HG03442 (cell line): ENCODE measurements around the gene PAPSS2.
"Not testable (repeated sequence)": the region's sequence is repeated elsewhere in the genome, so short reads cannot be mapped to it uniquely, and the experiment has no call there.

Experiments
- ATAC-seq: cut with Tn5 transposase; IDR thresholded peaks from one replicate; pipeline ENCODE4 v1.9.1; 2021; ENCODE audit warnings: mild to moderate bottlenecking, moderate library complexity; ENCODE audit not compliant: unreplicated experiment

Gene PAPSS2

GRCh38 chr10:87742992-87743610 is 83.4 kb downstream of the PAPSS2 start:
- not testable (repeated sequence) for ATAC-seq

GRCh38 chr10:87744606-87745005 is 84.9 kb downstream of the PAPSS2 start:
- no peak for ATAC-seq

GRCh38 chr10:87746911-87747310 is 87.2 kb downstream of the PAPSS2 start:
- ATAC-seq = no peak

DNA sequence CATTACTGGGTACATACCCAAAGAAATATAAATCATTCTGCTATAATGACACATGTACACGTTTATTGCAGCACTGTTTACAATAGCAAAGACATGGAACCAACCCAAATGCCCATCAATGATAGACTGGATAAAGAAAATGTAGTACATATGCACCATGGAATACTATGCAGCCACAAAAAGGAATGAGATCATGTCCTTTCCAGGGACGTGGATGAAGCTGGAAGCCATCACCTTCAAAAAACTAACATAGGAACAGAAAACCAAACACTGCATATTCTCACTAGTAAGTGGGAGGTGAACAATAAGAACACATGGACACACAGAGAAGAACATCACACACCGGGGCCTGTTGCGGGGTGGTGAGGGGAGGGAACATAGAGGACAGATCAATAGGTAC is 88.6 kb downstream of the PAPSS2 start:
- ATAC-seq = not testable (repeated sequence)

DNA sequence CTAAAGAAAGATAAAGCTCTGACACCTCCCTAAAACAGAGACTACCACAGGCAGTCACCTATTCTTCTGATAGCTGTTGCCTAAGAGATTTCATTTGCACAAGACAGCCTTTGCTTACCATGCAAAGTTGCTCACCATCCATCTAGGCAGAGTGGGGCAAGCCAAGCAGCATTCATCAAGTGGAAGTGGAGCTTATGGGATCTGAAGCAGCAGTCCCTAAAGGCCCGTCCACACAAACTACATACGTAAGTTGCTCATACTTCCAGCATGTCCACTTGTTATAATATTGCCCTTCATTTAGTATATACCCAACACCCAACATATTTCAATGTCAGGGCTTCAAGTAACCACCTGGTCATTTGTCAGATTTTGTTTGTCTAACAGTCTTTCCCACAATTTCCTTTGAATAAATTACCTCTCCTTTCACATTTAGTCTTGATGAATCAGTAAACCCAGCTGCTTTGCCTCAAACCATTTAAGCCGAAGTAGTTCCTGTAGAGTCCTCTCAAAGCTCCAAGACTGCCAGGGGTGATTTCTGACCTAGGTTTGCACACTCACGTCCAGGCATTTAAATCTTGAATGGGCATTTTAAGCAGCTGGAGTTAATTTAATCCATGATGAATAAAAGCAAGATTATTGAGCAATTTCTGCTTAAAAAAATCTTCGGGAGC is 90.5 kb downstream of the PAPSS2 start:
- ATAC-seq = no peak

DNA sequence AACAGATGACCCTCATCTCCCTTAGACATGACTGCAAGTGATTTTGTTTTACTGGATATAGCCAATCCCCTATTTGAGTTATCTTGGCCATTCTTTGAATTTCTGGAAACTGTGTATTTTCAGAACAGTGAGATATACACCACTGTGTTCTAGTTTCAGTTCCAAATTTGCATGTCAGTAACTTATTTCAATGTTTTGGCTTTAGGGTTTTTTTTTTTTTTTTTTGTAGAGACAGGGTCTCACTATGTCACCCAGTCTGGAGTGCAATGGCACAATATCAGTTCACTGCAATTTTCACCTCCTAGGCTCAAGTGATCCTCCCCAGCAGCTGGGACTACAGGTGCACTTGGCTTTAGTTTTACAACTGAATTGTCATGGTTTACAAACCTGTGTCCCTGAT is 91.1 kb downstream of the PAPSS2 start:
- ATAC-seq = no peak

DNA sequence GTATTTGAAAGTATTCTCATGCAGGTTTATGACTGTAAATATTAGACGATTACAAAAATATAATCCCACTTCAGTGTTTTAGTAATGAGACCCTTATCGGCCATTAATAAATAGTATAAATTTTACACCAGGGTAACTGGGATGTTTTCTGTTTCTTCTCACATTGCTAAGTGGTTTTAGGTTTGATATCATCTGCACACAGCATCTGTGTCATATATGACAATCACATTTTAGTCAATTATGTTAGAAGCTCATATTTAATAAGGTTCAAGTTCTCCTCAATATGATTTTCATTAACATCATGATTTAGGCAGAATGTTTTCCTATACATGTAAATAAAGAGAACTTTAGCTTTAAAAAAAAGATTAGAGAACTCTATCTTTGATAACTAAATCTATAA is 91.6 kb downstream of the PAPSS2 start:
- ATAC-seq = no peak

GRCh38 chr10:87752566-87752965 is 92.9 kb downstream of the PAPSS2 start:
- no peak for ATAC-seq

DNA sequence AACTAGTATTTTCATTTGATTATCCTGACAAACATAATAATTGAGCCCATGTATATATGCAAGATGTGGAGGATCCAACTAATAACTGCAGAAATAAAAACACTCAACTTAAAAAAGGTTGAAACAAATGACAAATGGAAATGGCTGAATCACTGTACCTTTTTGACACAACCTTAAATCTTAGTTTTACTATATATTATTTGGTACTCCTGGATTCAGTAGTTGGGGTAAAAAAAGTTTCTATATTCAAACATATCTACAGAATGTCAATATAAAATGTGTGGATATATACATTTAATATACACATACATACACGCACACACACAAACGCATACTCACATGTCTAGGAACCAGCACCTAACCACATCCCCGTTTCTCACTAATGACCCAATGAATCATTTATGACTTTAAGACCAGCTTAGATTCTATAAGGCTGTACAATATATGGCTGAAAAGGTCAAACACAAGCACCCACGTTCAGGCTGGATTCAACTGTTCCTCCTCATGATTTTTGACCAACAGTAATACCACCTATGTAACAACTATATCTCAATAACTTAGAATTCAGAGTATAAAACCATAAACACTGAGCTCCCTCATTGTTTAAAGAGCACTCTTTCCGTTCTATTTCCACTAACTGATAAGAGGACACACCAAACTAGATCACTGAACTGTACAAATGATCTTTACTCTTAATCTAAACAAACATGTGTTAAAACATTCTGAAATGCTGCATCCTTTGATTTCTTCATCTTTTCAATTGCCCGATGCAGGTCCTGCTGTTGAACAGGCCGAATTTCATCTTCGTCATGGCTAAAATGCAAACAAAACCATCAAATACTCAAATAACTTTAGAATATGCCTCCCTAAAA is 94.6 kb downstream of the PAPSS2 start:
- no peak for ATAC-seq

- ATAC-seq = no peak
These were observed 98.0 kb downstream of the PAPSS2 start for GRCh38 chr10:87757685-87758084.

GRCh38 chr10:87759551-87759950 is 99.9 kb downstream of the PAPSS2 start:
- ATAC-seq = no peak

GRCh38 chr10:87760195-87760905 is 100.7 kb downstream of the PAPSS2 start:
- no peak for ATAC-seq

DNA sequence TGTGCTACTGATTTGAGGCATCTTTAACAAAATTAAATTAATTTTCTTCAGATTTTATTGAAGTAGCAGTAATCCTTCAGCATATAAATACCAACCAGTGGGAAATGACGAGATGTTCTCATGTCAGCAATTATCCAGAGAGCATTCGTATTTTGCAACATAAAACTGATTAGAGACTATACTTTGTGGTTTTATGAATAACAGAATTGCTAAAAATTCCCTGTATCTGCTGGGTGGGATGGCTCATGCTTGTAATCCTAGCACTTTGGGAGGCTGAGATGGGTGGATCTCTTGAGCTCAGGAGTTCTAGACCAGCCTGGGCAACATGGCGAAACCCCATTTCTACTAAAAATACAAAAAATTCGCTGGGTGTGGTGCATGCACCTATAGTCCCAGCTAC is 101.5 kb downstream of the PAPSS2 start:
- no peak for ATAC-seq

DNA sequence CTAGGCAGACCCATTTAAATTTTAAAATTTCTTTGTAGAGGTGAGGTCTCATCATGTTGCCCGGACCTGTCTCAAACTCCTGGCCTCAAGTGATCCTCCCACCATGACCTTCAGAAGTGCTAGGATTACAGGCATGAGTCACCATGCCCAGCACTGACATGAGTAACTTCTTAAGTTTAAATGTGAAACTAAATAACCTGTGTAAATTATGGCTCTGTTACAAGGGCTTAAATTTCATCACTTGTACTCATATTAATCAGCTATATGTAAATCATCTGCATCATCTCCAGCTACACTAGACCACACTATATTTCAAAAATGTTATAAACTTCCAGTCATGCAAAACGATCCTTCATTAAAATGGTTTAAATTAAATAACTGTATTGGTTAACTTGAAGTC is 102.2 kb downstream of the PAPSS2 start:
- ATAC-seq = peak; percentile 87

GRCh38 chr10:87763086-87763861 is 103.6 kb downstream of the PAPSS2 start:
- ATAC-seq = no peak

DNA sequence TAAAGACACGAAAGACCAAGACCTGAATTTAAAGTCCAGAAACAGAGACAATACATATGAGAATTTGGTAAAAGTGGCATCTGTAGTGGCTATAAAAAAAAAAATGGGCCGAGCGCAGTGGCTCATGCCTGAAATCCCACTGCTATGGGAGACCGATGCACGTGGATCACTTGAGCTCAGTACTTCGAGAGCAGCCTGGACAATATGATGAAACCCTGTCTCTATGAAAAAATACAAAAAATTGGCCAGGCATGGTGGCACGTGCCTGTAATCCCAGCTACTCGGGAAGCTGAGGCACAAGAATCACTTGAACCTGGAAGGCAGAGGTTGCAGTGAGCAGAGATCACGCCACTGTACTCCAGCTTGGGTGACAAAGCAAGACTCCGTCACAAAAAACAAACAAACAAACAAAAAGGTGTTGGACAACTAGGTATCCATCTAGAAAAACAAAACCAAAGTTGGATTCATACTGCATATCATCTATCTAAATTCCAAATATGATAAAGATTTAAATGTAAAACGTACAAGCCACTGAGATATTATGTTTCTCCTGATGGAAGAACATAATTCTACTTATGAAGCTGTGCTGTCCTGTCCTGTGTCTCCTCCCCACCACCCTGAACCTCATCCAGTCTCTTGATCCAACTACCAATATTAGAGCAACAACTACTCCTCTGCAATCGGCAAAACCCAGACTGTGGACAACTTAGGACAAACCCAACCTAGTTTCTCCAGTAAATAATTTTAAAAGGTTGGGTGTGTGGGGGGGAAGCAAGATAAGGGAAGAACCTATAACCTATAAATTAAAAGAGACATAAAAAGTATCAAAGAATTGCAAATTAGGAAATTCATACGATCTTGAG is 104.6 kb downstream of the PAPSS2 start:
- ATAC-seq = no peak

GRCh38 chr10:87765666-87766376 is 106.1 kb downstream of the PAPSS2 start:
- no peak for ATAC-seq

DNA sequence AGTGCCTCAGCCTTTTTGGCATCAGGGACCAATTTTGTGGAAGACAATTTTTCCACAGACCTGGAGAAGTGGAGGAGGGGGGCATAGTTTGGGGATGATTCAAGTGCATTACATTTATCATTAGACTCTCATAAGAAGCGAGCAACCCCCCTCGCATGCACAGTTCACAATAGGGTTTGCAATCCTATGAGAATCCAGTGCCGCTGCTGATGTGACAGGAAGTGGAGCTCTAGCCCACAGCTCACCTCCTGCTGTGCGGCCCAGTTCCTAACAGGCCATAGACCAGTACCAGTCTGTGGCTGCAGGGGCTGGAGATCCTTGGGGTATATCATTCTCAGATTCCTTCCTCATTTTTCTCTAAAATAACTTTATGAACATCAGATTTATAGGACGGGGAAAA is 107.6 kb downstream of the PAPSS2 start:
- ATAC-seq = no peak
